HG03442 (cell line): ENCODE measurements around the gene DPEP2NB.
A peak's percentile ranks its signal among the peaks of the same experiment; 100 is the strongest.
"Not testable (repeated sequence)": the region's sequence is repeated elsewhere in the genome, so short reads cannot be mapped to it uniquely, and the experiment has no call there.

Source experiments
- ATAC-seq: cut with Tn5 transposase; IDR thresholded peaks from one replicate; pipeline ENCODE4 v1.9.1; 2021; ENCODE audit warnings: mild to moderate bottlenecking, moderate library complexity; ENCODE audit not compliant: unreplicated experiment

Gene DPEP2NB

GRCh38 chr16:67987460-67988160, 28.1 kb downstream of the DPEP2NB start:
- no peak for ATAC-seq

GRCh38 chr16:67986949-67987348, 28.8 kb downstream of the DPEP2NB start:
- no peak for ATAC-seq

- ATAC-seq, result no peak
Measured at GRCh38 chr16:67982011-67982696, 33.6 kb downstream of the DPEP2NB start.

- ATAC-seq, result no peak
Measured at GRCh38 chr16:67979955-67980678, 35.6 kb downstream of the DPEP2NB start, which contains the start of gene DPEP3. Gene DPEP3 (minus strand): TSS chr16:67980499. CDS start chr16:67980380, 119 bp downstream.

GRCh38 chr16:67977469-67978227, 38.1 kb downstream of the DPEP2NB start:
- no peak for ATAC-seq

GRCh38 chr16:67977005-67977404, 38.7 kb downstream of the DPEP2NB start:
- no peak for ATAC-seq

GRCh38 chr16:67976205-67976604, 39.5 kb downstream of the DPEP2NB start:
- ATAC-seq, result no peak

- no peak for ATAC-seq
Measured at GRCh38 chr16:67975321-67976105, 40.2 kb downstream of the DPEP2NB start.

GRCh38 chr16:67972285-67972684, 43.4 kb downstream of the DPEP2NB start:
- not testable (repeated sequence) for ATAC-seq

GRCh38 chr16:67971111-67971510, 44.6 kb downstream of the DPEP2NB start:
- ATAC-seq, result no peak

GRCh38 chr16:67969254-67970039, 46.3 kb downstream of the DPEP2NB start:
- no peak for ATAC-seq

- peak; percentile 65 for ATAC-seq
Measured at GRCh38 chr16:67968400-67969253, 47.1 kb downstream of the DPEP2NB start, which contains the start of gene SLC12A4. Gene SLC12A4 (minus strand): TSS chr16:67968637. CDS start chr16:67968553, 84 bp downstream.

GRCh38 chr16:67967958-67968399, 47.7 kb downstream of the DPEP2NB start:
- ATAC-seq, result peak; percentile 22

GRCh38 chr16:67967183-67967957, 48.3 kb downstream of the DPEP2NB start:
- no peak for ATAC-seq

GRCh38 chr16:67966549-67967182, 49.0 kb downstream of the DPEP2NB start:
- no peak for ATAC-seq

GRCh38 chr16:67965668-67966548, 49.8 kb downstream of the DPEP2NB start:
- ATAC-seq, result no peak
